ENCODE measurements around the gene C6. TPM values are rescaled to one million over a fixed set of nuclear protein-coding genes. Genes with fewer than 3 reads are reported as not detected.

The C6 gene
- polyA plus RNA-seq, 1 experiment, result 0.22 TPM

GRCh38 chr5:41157272-41157894, 55.9 kb downstream of the C6 start:
- no peak overlapping the region for H3K4me3 ChIP-seq (ENCODE audit: low read depth, low read length)
- DNase-seq (ENCODE audit: low read depth, low spot score), result no peak
- no peaks in the 10 kb centered on the region for H3K27me3 ChIP-seq (ENCODE audit: control insufficient read depth, insufficient read depth, low read length)
- ChIA-PET CTCF (interaction anchor here (2.7 kb wide), 1 partner anchor 253 kb away, joined by 8 read pairs; no protein-coding TSS in a partner anchor), POLR2A (no interaction called here)
- H3K9me3 ChIP-seq (ENCODE audit: control insufficient read depth, insufficient read depth, low read length), result no peaks in the 10 kb centered on the region
- no peak for TF ChIP-seq CTCF (IDR thresholded peaks at IDR 0.05; ENCODE audit: low read depth, low read length)
- no peak overlapping the region for H3K27ac ChIP-seq (ENCODE audit: low read depth, low read length)

GRCh38 chr5:41156739-41157138, 56.6 kb downstream of the C6 start:
- peak; percentile 16 for DNase-seq (ENCODE audit: low read depth, low spot score)
- Histone ChIP-seq H3K4me3 (ENCODE audit: low read depth, low read length) (no peak overlapping the region), H3K9me3 (ENCODE audit: control insufficient read depth, insufficient read depth, low read length) (no peaks in the 10 kb centered on the region), H3K27ac (ENCODE audit: low read depth, low read length) (no peak overlapping the region), H3K27me3 (ENCODE audit: control insufficient read depth, insufficient read depth, low read length) (no peaks in the 10 kb centered on the region)
- no peak for TF ChIP-seq CTCF (IDR thresholded peaks at IDR 0.05; ENCODE audit: low read depth, low read length)
- CTCF ChIA-PET, result interaction anchor here (2.7 kb wide), 1 partner anchor 252 kb away, joined by 8 read pairs; no protein-coding TSS in a partner anchor
- POLR2A ChIA-PET, result no interaction called here

DNA sequence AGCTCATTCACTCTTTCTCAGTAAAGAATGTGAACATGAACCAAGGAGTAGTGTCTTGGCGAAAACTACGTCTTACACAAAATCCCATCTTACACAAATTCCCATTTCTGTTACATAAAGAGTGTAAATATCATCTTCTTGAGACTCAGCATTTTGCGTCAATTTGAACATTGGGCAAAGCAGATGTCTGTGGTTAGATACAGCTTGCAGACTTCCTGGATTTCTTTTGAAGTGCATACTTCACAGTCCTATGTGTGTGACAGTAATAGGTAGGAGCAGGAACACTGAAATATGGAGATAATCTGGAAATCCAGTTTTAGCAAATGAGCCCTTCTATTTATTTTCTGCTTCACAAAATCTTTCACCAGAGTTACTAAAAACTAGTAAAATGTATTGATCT, 58.8 kb downstream of the C6 start:
- H3K9me3 ChIP-seq (ENCODE audit: control insufficient read depth, insufficient read depth, low read length), result no peaks in the 10 kb centered on the region
- no peak overlapping the region for H3K4me3 ChIP-seq (ENCODE audit: low read depth, low read length)
- H3K27ac ChIP-seq (ENCODE audit: low read depth, low read length), result no peak overlapping the region
- DNase-seq (ENCODE audit: low read depth, low spot score), result no peak
- ChIA-PET POLR2A (no interaction called here), CTCF (no interaction called here)
- no peak for TF ChIP-seq CTCF (IDR thresholded peaks at IDR 0.05; ENCODE audit: low read depth, low read length)
- H3K27me3 ChIP-seq (ENCODE audit: control insufficient read depth, insufficient read depth, low read length), result no peaks in the 10 kb centered on the region

DNA sequence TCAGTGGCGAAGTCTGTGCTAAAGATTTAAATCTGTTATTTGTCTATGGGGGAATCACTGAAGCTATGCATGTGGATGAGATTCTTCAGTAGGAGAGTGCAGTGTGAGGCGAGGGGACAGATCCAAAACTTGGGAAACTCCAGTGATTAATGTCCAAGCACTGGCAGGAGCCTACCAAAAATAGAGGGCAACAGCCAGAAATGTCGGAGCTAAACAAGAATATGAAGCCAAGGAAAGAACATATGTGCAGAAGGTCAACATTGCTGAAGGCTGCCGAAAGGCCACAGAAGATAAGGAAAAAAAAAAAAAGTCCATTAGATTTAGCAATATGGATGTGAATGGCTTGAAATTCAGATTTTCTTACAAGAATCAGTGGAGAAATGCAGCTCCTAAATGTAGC, 61.8 kb downstream of the C6 start:
- Histone ChIP-seq H3K27me3 (ENCODE audit: control insufficient read depth, insufficient read depth, low read length) (no peaks in the 10 kb centered on the region), H3K4me3 (ENCODE audit: low read depth, low read length) (no peak overlapping the region), H3K9me3 (ENCODE audit: control insufficient read depth, insufficient read depth, low read length) (no peaks in the 10 kb centered on the region), H3K27ac (ENCODE audit: low read depth, low read length) (no peak overlapping the region)
- no peak for TF ChIP-seq CTCF (IDR thresholded peaks at IDR 0.05; ENCODE audit: low read depth, low read length)
- no peak for DNase-seq (ENCODE audit: low read depth, low spot score)
- ChIA-PET CTCF (interaction anchor here (0.7 kb wide), 1 partner anchor 11 kb away, joined by 3 read pairs; no protein-coding TSS in a partner anchor), POLR2A (no interaction called here)

DNA sequence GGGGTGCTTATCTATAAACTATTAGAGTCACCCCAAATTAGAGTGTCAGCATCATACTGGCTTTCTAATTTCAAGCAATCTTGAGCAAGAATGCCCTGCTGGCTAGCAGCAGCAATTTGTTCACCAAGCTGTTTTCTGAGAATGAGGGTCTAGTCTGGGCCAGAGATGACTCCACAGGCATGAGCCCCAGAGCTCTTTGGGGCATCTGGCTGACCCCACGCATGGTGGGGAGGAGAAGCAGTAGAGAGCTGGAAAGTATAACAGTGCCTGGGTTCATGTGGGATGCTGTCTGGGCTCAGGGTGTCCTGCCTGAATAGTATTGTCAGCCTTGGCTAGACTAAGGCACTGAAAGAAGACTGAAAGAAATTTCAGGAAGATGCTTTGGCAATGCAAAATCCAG, 64.9 kb downstream of the C6 start:
- POLR2A ChIA-PET, result no interaction called here

More for the DNA sequence above, 64.9 kb downstream of the C6 start:
- no peak for TF ChIP-seq CTCF (IDR thresholded peaks at IDR 0.05; ENCODE audit: low read depth, low read length)
- Histone ChIP-seq H3K9me3 (ENCODE audit: control insufficient read depth, insufficient read depth, low read length) (no peaks in the 10 kb centered on the region), H3K27me3 (ENCODE audit: control insufficient read depth, insufficient read depth, low read length) (no peaks in the 10 kb centered on the region), H3K27ac (ENCODE audit: low read depth, low read length) (no peak overlapping the region), H3K4me3 (ENCODE audit: low read depth, low read length) (no peak overlapping the region)
- DNase-seq (ENCODE audit: low read depth, low spot score), result no peak
- CTCF ChIA-PET, result no interaction called here

Data from AG04450 (cell line).